HEK293 (cell line): ENCODE measurements around the gene USP22.

Experiments used
- FEZF1 ChIP-seq: fragments of 450-650 bp; formaldehyde crosslinking; IDR thresholded peaks from 2 replicates; pipeline ENCODE4 v1.5.1; 2016; ENCODE audit warnings: missing biosample characterization, missing genetic modification characterization
- KLF16 ChIP-seq: fragments of 450-650 bp; formaldehyde crosslinking; IDR thresholded peaks from 2 replicates; pipeline ENCODE4 v1.5.1; 2017; ENCODE audit warnings: missing biosample characterization, missing genetic modification characterization
- OSR2 ChIP-seq: fragments of 450-650 bp; formaldehyde crosslinking; IDR thresholded peaks from 2 replicates; pipeline ENCODE4 v1.5.1; 2016; ENCODE audit warnings: missing biosample characterization, missing genetic modification characterization
- SETDB1 ChIP-seq: IDR thresholded peaks from one replicate; pipeline ENCODE4 v1.6.1; 2017; ENCODE audit warnings: mild to moderate bottlenecking, low read length, moderate library complexity, mixed read lengths; ENCODE audit not compliant: insufficient read length
- TCF7L2 ChIP-seq: IDR thresholded peaks from 2 replicates; pipeline ENCODE4 v1.6.1; 2011; ENCODE audit warnings: low read depth, mild to moderate bottlenecking, inconsistent platforms, low read length, moderate library complexity, borderline replicate concordance
- ZBTB7A ChIP-seq: fragments of 450-650 bp; formaldehyde crosslinking; IDR thresholded peaks from 2 replicates; pipeline ENCODE4 v1.5.1; 2016; ENCODE audit warnings: low read depth, missing biosample characterization, missing genetic modification characterization
- ZIC2 ChIP-seq: fragments of 450-650 bp; formaldehyde crosslinking; IDR thresholded peaks from 2 replicates; pipeline ENCODE4 v1.5.1; 2016; ENCODE audit warnings: missing biosample characterization, missing genetic modification characterization
- ZNF121 ChIP-seq: fragments of 450-650 bp; formaldehyde crosslinking; IDR thresholded peaks from 2 replicates; pipeline ENCODE4 v1.5.1; 2016; ENCODE audit warnings: missing biosample characterization, missing genetic modification characterization
- ZNF146 ChIP-seq: fragments of 450-650 bp; formaldehyde crosslinking; IDR thresholded peaks from 2 replicates; pipeline ENCODE4 v1.5.1; 2016; ENCODE audit warnings: missing biosample characterization, missing genetic modification characterization
- ZNF214 ChIP-seq: fragments of 450-650 bp; formaldehyde crosslinking; IDR thresholded peaks from 2 replicates; pipeline ENCODE4 v1.5.1; 2017; ENCODE audit warnings: missing biosample characterization, mild to moderate bottlenecking, missing genetic modification characterization, borderline replicate concordance
- ZNF404 ChIP-seq: fragments of 450-650 bp; formaldehyde crosslinking; IDR thresholded peaks from 2 replicates; pipeline ENCODE4 v1.5.1; 2017; ENCODE audit warnings: missing biosample characterization, missing genetic modification characterization
- ZNF426 ChIP-seq: fragments of 450-650 bp; formaldehyde crosslinking; IDR thresholded peaks from 2 replicates; pipeline ENCODE4 v1.5.1; 2017; ENCODE audit warnings: missing biosample characterization, missing genetic modification characterization, mild to moderate bottlenecking, inconsistent platforms, moderate library complexity
- ZNF473 ChIP-seq: fragments of 450-650 bp; formaldehyde crosslinking; IDR thresholded peaks from 2 replicates; pipeline ENCODE4 v1.5.1; 2017; ENCODE audit warnings: missing biosample characterization, missing genetic modification characterization
- ZNF549 ChIP-seq: fragments of 450-650 bp; IDR thresholded peaks from 2 replicates; pipeline ENCODE4 v1.5.1; 2018; ENCODE audit warnings: missing biosample characterization, missing genetic modification characterization, mild to moderate bottlenecking, inconsistent platforms, moderate library complexity
- ZNF561 ChIP-seq: fragments of 450-650 bp; IDR thresholded peaks from 2 replicates; pipeline ENCODE4 v1.5.1; 2018; ENCODE audit warnings: missing biosample characterization, missing genetic modification characterization, borderline replicate concordance
- ZNF585B ChIP-seq: fragments of 450-650 bp; formaldehyde crosslinking; IDR thresholded peaks from 2 replicates; pipeline ENCODE4 v1.5.1; 2016; ENCODE audit warnings: missing biosample characterization, missing genetic modification characterization
- ZNF76 ChIP-seq: fragments of 450-650 bp; formaldehyde crosslinking; IDR thresholded peaks from 2 replicates; pipeline ENCODE4; 2016; ENCODE audit warnings: low read depth, missing biosample characterization, missing genetic modification characterization, borderline replicate concordance
- TF ChIP-seq, protein P1 (sequence below): fragments of 450-650 bp; formaldehyde crosslinking; IDR thresholded peaks from 2 replicates; pipeline ENCODE4 v1.5.1; 2016; ENCODE audit warnings: missing biosample characterization, missing genetic modification characterization
- TF ChIP-seq, protein P2 (sequence below): fragments of 450-650 bp; formaldehyde crosslinking; IDR thresholded peaks from 2 replicates; pipeline ENCODE4 v1.5.1; 2016; ENCODE audit warnings: missing biosample characterization, missing genetic modification characterization
- TF ChIP-seq, protein P3 (sequence below): fragments of 450-650 bp; formaldehyde crosslinking; IDR thresholded peaks from 2 replicates; pipeline ENCODE4 v1.5.1; 2016; ENCODE audit warnings: missing biosample characterization, missing genetic modification characterization
- TF ChIP-seq, protein P4 (sequence below): fragments of 450-650 bp; formaldehyde crosslinking; IDR thresholded peaks from 2 replicates; pipeline ENCODE4 v1.5.1; 2016; ENCODE audit warnings: missing biosample characterization, missing genetic modification characterization
- TF ChIP-seq, protein P5 (sequence below): fragments of 450-650 bp; formaldehyde crosslinking; IDR thresholded peaks from 2 replicates; pipeline ENCODE4 v1.5.1; 2017; ENCODE audit warnings: missing biosample characterization, missing genetic modification characterization
- TF ChIP-seq, protein P6 (sequence below): fragments of 450-650 bp; formaldehyde crosslinking; IDR thresholded peaks from 2 replicates; pipeline ENCODE4 v1.5.1; 2016; ENCODE audit warnings: missing biosample characterization, missing genetic modification characterization
- TF ChIP-seq, protein P7 (sequence below): fragments of 450-650 bp; formaldehyde crosslinking; IDR thresholded peaks from 2 replicates; pipeline ENCODE4 v1.5.1; 2016; ENCODE audit warnings: missing biosample characterization, missing genetic modification characterization

USP22 gene

DNA sequence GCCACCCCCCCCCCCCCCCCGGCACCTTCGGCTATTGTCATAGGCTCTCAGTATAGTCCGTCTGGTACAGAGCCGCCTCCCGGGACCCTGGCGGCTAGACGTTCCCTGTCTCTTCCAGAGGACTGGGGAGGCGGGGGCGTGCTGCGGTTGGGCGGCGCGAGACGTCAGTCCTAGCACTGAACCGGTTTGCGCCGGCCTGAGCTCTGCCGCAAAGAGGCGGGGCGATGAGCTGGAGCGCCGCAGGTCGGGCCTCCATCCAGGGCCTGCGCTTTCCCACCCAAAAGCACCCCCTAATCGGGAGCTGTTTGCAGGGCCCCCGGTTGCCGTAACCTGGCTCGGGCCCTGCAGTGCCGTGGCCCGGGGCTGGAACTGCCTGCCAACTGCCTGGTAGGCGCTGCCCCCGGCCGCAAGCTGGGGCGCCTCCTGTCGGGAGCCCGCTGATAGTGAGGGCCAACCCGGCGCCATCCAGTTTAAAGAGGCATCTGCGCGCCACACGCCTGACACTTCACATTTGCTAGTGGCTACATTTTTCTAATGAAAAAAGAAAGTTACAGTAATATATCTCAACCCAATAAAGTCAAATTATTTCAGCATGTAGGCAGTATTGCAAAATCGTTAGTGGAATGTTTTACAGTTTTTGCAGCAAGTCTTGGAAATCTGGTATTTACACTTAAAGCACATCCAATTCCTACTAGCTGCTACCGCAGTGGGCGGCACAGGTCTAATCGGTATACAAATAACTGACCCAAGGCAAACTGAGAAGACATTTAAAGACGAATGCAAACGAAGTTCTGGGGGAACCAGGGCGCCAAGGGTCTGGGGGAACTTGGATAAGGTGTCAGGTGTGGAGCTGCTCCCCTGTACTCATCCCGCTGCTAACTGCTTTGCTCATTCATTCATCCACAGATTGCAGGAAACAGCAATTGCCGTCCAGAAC, 753 bp upstream of the USP22 start (continued):
- TF ChIP-seq, protein P1, sequence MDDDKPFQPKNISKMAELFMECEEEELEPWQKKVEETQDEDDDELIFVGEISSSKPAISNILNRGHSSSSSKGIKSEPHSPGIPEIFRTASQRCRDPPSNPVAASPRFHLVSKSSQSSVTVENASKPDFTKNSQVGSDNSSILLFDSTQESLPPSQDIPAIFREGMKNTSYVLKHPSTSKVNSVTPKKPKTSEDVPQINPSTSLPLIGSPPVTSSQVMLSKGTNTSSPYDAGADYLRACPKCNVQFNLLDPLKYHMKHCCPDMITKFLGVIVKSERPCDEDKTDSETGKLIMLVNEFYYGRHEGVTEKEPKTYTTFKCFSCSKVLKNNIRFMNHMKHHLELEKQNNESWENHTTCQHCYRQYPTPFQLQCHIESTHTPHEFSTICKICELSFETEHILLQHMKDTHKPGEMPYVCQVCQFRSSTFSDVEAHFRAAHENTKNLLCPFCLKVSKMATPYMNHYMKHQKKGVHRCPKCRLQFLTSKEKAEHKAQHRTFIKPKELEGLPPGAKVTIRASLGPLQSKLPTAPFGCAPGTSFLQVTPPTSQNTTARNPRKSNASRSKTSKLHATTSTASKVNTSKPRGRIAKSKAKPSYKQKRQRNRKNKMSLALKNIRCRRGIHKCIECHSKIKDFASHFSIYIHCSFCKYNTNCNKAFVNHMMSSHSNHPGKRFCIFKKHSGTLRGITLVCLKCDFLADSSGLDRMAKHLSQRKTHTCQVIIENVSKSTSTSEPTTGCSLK (tag by site-specific recombination): no peak
- TF ChIP-seq ZNF473 (tag by site-specific recombination): no peak
- TF ChIP-seq FEZF1: no peak
- TF ChIP-seq ZNF404 (tag by site-specific recombination): no peak
- no peak for TF ChIP-seq ZNF121 (tag by site-specific recombination)
- peak; percentile 94 for TF ChIP-seq ZNF561 (tag by site-specific recombination)
- peak; percentile 62; the same call in 1 of the 2 replicates for TF ChIP-seq ZNF76 (tag by site-specific recombination)
- TF ChIP-seq, protein P2, sequence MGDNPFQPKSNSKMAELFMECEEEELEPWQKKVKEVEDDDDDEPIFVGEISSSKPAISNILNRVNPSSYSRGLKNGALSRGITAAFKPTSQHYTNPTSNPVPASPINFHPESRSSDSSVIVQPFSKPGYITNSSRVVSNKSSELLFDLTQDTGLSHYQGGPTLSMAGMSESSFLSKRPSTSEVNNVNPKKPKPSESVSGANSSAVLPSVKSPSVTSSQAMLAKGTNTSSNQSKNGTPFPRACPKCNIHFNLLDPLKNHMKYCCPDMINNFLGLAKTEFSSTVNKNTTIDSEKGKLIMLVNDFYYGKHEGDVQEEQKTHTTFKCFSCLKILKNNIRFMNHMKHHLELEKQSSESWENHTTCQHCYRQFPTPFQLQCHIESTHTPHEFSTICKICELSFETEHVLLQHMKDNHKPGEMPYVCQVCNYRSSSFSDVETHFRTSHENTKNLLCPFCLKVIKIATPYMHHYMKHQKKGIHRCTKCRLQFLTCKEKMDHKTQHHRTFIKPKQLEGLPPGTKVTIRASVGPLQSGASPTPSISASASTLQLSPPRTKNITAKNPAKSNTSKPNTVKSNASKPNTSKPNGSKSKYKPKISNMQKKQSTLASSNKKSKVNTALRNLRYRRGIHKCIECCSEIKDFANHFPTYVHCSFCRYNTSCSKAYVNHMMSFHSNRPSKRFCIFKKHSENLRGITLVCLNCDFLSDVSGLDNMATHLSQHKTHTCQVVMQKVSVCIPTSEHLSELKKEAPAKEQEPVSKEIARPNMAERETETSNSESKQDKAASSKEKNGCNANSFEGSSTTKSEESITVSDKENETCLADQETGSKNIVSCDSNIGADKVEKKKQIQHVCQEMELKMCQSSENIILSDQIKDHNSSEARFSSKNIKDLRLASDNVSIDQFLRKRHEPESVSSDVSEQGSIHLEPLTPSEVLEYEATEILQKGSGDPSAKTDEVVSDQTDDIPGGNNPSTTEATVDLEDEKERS (tag by site-specific recombination): 0 out of 2 replicates have a peak, but pooled peaks have one; percentile 28
- TF ChIP-seq ZIC2 (tag by site-specific recombination): peak; percentile 74
- 0 out of 2 replicates have a peak, but pooled peaks have one; percentile 23 for TF ChIP-seq ZNF146
- no peak; the same call in 1 of the 2 replicates for TF ChIP-seq ZBTB7A (tag by site-specific recombination)
- peak; percentile 40 for TF ChIP-seq OSR2 (tag by site-specific recombination)
- TF ChIP-seq, protein P3, sequence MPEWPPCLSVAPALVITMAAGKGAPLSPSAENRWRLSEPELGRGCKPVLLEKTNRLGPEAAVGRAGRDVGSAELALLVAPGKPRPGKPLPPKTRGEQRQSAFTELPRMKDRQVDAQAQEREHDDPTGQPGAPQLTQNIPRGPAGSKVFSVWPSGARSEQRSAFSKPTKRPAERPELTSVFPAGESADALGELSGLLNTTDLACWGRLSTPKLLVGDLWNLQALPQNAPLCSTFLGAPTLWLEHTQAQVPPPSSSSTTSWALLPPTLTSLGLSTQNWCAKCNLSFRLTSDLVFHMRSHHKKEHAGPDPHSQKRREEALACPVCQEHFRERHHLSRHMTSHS (tag by site-specific recombination): no peak
- TF ChIP-seq ZNF549: no peak
- TF ChIP-seq SETDB1: no peak
- TF ChIP-seq, protein P4, sequence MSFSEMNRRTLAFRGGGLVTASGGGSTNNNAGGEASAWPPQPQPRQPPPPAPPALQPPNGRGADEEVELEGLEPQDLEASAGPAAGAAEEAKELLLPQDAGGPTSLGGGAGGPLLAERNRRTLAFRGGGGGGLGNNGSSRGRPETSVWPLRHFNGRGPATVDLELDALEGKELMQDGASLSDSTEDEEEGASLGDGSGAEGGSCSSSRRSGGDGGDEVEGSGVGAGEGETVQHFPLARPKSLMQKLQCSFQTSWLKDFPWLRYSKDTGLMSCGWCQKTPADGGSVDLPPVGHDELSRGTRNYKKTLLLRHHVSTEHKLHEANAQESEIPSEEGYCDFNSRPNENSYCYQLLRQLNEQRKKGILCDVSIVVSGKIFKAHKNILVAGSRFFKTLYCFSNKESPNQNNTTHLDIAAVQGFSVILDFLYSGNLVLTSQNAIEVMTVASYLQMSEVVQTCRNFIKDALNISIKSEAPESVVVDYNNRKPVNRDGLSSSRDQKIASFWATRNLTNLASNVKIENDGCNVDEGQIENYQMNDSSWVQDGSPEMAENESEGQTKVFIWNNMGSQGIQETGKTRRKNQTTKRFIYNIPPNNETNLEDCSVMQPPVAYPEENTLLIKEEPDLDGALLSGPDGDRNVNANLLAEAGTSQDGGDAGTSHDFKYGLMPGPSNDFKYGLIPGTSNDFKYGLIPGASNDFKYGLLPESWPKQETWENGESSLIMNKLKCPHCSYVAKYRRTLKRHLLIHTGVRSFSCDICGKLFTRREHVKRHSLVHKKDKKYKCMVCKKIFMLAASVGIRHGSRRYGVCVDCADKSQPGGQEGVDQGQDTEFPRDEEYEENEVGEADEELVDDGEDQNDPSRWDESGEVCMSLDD (tag by site-specific recombination): peak; percentile 94
- TF ChIP-seq TCF7L2: no peak
- no peak for TF ChIP-seq ZNF214 (tag by site-specific recombination)
- TF ChIP-seq ZNF585B (tag by site-specific recombination): no peak
- TF ChIP-seq, protein P5, sequence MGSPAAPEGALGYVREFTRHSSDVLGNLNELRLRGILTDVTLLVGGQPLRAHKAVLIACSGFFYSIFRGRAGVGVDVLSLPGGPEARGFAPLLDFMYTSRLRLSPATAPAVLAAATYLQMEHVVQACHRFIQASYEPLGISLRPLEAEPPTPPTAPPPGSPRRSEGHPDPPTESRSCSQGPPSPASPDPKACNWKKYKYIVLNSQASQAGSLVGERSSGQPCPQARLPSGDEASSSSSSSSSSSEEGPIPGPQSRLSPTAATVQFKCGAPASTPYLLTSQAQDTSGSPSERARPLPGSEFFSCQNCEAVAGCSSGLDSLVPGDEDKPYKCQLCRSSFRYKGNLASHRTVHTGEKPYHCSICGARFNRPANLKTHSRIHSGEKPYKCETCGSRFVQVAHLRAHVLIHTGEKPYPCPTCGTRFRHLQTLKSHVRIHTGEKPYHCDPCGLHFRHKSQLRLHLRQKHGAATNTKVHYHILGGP (tag by site-specific recombination): no peak
- TF ChIP-seq, protein P6, sequence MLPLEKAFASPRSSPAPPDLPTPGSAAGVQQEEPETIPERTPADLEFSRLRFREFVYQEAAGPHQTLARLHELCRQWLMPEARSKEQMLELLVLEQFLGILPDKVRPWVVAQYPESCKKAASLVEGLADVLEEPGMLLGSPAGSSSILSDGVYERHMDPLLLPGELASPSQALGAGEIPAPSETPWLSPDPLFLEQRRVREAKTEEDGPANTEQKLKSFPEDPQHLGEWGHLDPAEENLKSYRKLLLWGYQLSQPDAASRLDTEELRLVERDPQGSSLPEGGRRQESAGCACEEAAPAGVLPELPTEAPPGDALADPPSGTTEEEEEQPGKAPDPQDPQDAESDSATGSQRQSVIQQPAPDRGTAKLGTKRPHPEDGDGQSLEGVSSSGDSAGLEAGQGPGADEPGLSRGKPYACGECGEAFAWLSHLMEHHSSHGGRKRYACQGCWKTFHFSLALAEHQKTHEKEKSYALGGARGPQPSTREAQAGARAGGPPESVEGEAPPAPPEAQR: no peak
- TF ChIP-seq, protein P7, sequence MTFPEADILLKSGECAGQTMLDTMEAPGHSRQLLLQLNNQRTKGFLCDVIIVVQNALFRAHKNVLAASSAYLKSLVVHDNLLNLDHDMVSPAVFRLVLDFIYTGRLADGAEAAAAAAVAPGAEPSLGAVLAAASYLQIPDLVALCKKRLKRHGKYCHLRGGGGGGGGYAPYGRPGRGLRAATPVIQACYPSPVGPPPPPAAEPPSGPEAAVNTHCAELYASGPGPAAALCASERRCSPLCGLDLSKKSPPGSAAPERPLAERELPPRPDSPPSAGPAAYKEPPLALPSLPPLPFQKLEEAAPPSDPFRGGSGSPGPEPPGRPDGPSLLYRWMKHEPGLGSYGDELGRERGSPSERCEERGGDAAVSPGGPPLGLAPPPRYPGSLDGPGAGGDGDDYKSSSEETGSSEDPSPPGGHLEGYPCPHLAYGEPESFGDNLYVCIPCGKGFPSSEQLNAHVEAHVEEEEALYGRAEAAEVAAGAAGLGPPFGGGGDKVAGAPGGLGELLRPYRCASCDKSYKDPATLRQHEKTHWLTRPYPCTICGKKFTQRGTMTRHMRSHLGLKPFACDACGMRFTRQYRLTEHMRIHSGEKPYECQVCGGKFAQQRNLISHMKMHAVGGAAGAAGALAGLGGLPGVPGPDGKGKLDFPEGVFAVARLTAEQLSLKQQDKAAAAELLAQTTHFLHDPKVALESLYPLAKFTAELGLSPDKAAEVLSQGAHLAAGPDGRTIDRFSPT: peak; percentile 95
- TF ChIP-seq ZNF426 (tag by site-specific recombination): no peak
- peak; percentile 79 for TF ChIP-seq KLF16
